Stimulated activated CD8-positive, alpha-beta memory T cell treated with anti-CD3 and anti-CD28 coated beads, Interleukin-4, amount 100 ng/mL, for 1 hour (primary cell): Measurements from ENCODE around the gene ZFHX3.
A peak's percentile ranks its signal among the peaks of the same experiment; 100 is the strongest.

Source experiments
- DNase-seq, 2 donors: peaks; one replicate each; pipeline ENCODE4 v3.0.0-alpha.2; 2020; ENCODE audit warnings: low read depth in 2 of 2, low spot score in 1 of 2

The ZFHX3 gene

GRCh38 chr16:72833969-72834368 is 214.0 kb downstream of the ZFHX3 start:
- no peak for DNase-seq

DNA sequence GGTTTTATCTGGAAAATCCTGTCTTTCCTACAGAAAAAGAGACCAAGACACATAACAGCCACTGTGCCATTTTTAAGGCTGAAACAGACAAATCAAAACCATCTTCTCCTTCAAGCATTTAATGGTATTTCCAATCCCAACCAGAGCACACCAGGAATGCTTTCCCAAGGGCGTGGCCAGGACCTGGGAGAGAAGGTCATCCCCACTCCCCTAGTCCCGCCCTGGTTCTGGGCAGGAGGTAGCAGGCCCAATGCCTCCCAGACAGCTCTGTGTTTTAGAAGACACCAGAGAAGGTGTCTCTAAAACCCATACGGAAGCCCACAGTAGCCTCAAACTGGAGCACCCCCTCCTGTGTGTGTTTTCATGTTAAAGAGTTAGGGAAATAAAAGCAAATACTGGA is 214.4 kb downstream of the ZFHX3 start:
- DNase-seq, result no peak

- peak; percentile 30 to 50 for DNase-seq
Observed at GRCh38 chr16:72832621-72833248, 215.2 kb downstream of the ZFHX3 start.

GRCh38 chr16:72829846-72830775 is 217.8 kb downstream of the ZFHX3 start:
- no peak for DNase-seq

DNA sequence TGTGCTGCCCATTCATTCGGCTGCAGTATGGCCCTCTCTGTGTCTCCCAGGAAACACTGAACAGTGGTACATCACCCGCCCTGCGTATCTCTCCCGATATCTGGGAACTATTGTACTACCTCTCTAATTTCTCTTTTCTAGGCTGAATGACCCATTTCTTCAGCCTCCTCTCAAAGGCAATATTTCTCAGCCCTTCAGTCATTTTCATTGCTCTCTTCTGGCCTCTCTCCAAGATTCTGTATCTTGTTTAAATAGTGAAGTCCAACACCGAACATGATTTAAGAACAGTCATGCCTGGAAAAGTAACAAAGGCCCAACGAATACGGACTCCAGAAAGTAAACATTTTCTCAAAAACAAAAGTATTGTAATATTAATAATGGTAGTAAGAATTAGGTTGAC is 220.1 kb downstream of the ZFHX3 start:
- no peak for DNase-seq

- DNase-seq, result no peak
Observed at GRCh38 chr16:72825912-72826621, 221.9 kb downstream of the ZFHX3 start.

GRCh38 chr16:72824761-72825160 is 223.2 kb downstream of the ZFHX3 start:
- DNase-seq, result no peak

- DNase-seq, result no peak
Observed at GRCh38 chr16:72824027-72824426, 223.9 kb downstream of the ZFHX3 start.

GRCh38 chr16:72821185-72821950 is 226.6 kb downstream of the ZFHX3 start:
- no peak for DNase-seq

GRCh38 chr16:72819345-72819744 is 228.6 kb downstream of the ZFHX3 start:
- DNase-seq, result no peak

- no peak for DNase-seq
Observed at GRCh38 chr16:72818236-72818845, 229.6 kb downstream of the ZFHX3 start.

DNA sequence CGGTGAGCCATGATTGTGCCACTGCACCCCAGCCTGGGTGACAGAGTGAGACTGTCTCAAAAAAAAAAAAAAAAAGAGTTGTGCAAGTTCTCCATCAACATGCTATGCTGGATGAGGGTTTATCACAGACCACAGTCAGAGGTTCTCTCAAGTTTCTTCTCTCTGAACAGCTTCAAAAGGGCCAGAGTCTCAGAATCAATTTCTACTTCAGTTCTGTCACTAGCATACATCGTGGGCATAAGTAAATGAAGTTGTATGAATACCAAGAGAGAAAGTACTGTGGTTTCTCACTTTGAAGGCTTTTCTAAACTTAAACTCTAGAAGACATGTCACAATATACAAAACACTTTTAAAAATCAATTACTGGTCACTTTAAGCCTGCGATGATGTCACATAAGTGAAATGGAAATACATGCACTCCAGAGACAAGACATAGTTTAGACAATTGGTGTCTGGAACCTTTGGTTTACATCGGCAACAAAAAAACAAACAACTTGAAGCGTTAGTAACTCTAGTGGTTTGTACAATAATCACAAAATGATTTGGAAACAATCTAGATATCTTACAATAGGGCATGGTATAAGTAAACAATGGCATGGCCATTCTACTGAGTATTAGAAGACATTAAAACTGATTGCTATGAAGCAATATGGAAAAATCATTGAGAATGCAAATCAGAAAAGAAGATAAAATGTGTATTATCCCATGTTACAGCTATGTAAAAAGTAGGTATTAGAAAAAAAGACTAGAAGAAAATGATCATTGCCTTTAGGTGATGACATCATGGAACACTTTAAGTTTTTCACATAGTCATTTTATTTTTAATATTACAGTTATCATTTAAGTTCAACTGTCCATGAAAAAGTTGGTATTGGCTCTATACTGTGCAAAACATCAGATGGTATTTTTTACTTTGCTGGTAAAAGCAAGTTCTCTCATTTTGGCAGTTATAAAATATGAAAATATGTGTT is 232.3 kb downstream of the ZFHX3 start:
- no peak for DNase-seq

DNA sequence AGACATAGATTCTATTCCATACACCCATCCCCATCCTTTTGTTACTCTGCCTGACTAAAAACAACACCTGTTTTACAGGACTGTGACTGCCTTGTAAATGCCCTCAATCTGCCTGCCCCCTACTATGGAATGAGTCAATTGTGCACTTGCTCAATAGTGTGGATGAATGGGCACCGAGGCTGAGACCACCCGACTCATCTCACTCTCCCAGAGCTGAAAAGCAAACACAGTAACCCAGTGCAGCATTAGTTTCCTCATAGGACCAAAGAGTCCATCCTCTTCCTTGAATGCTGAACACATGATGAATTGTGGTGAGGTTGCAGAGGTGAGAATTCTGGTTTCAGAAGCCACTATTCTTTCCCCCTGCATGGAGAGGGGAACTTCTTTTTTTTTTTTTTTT is 233.7 kb downstream of the ZFHX3 start:
- DNase-seq, result no peak

DNA sequence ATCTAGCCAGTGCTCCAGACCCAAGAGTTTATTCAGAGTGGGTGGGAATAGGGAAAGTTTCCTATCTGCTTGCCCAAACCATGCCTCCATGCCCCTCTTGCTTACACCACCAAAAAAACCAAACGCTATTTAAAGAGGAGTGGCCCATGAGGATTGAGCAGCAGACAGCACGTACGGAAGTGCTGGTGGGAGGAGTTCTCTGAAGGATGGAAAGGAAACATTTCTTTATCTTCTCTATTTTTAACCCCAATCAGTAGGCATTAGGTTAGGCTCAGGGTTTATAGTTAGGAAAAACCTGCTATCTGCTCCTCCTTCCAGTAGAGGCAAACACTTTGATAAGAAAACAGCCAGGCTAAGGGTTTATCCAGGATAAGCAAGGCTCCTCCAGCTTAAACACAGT is 235.3 kb downstream of the ZFHX3 start:
- DNase-seq, result no peak

DNA sequence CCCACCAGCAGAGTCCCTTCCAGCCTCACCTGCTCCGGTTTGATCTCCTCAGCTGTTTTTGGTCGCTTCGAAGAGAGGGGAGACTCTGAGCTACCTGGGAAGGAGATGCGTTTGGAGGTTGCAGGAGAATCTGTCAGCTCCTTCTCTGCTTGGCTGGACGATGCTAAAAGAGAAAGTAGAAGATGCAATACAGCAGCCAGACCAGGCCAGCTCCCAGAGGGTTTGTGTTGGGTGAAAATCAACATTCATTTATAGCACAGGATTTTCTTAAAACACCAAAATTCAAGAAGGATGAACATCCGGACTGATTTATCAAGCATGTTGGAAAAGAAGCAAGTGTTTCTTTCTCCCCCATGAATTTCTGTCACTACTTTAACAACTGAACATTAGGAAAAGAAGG is 236.1 kb downstream of the ZFHX3 start:
- DNase-seq, result no peak

GRCh38 chr16:72811188-72811720 is 236.7 kb downstream of the ZFHX3 start:
- no peak for DNase-seq

DNA sequence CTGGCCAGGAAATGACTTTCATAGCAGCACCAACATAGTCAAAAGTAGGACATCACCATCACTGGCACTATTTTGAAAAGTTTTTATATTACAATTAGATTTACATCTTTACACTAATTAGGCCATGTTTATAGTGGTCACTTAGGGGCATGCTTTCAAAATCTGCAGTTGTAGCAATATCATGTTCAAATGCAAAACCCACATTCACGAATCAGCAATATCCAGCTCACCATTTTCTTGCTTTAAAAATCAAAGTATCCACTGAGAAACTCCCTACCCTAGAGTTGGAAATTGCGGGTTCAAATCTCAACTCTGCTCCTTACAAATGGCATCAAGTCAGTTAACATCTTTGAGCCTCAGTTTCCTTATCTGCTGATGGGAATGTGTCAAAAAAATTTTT is 237.4 kb downstream of the ZFHX3 start:
- no peak for DNase-seq

GRCh38 chr16:72809446-72809845 is 238.5 kb downstream of the ZFHX3 start:
- no peak for DNase-seq

DNA sequence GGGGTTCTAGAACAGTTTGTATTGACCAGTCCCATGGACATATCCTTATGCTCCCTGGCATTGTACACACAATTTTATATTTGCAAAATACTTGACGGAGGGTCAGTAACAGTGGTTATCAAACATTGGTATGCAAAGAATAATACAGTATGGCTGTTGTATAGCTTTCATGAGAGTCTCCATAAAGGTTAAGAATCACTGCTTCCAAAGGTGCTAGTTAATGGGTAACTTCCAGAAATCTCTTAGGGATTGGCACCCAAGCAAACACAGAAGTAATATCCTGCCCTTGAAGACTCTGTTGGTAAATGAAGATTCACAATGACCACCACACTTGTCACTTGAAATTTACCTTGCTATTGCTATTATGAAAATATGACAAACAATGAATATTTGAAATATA is 239.2 kb downstream of the ZFHX3 start:
- DNase-seq, result no peak
